Activated naive CD8-positive, alpha-beta T cell (primary cell): ENCODE results near the gene TCIRG1.
A peak's percentile ranks its signal among the peaks of the same experiment; 100 is the strongest.

Experiments
- H3K27ac Mint-ChIP-seq: one replicate; pipeline ENCODE4 v1.8.0; 2021; ENCODE audit warnings: mixed read lengths
- H3K27me3 Mint-ChIP-seq: one replicate; pipeline ENCODE4 v1.8.0; 2021; ENCODE audit warnings: mixed read lengths
- H3K36me3 Mint-ChIP-seq: one replicate; pipeline ENCODE4 v1.8.0; 2021; ENCODE audit warnings: mixed read lengths
- H3K4me1 Mint-ChIP-seq: one replicate; pipeline ENCODE4 v1.8.0; 2021; ENCODE audit warnings: low read depth, mixed read lengths
- H3K4me3 Mint-ChIP-seq: one replicate; pipeline ENCODE4 v1.8.0; 2021; ENCODE audit warnings: mild to moderate bottlenecking, mixed read lengths
- H3K9me3 Mint-ChIP-seq: one replicate; pipeline ENCODE4 v1.8.0; 2021; ENCODE audit warnings: low read depth, mixed read lengths

TCIRG1 gene

DNA sequence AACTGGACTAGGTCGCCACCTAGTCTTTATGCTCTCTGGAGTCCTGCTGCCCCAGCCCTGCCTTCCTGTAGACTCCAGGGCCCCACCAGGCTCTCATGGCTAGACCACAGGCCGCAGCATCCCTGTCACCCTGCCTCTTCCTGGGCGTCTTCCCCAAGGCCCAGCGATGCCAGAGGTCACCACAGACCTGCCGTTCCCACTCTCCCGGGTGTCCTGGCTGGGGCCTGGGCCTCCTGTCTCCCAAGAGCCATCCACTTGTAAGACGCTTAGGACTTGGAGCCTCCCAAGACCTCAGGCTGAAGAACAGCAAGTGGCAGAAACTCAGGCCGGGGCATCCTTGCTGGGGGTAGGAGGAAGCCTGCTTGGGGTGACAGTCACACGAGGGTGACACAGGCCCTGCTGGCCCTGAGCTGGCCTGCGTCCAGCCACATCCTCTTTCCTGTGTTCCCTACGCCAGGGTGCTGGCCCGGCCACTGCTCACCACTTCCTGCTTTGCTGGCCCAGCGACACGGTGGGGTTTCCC is 2.0 kb upstream of the TCIRG1 start:
- Mint-ChIP-seq H3K36me3 (no peaks in the 10 kb centered on the region), H3K27me3 (no peaks in the 10 kb centered on the region), H3K4me3 (no peak overlapping the region), H3K4me1 (peaks cover 23% of the 10 kb centered on the region), H3K27ac (peak overlapping the region; percentile 72), H3K9me3 (no peaks in the 10 kb centered on the region)

DNA sequence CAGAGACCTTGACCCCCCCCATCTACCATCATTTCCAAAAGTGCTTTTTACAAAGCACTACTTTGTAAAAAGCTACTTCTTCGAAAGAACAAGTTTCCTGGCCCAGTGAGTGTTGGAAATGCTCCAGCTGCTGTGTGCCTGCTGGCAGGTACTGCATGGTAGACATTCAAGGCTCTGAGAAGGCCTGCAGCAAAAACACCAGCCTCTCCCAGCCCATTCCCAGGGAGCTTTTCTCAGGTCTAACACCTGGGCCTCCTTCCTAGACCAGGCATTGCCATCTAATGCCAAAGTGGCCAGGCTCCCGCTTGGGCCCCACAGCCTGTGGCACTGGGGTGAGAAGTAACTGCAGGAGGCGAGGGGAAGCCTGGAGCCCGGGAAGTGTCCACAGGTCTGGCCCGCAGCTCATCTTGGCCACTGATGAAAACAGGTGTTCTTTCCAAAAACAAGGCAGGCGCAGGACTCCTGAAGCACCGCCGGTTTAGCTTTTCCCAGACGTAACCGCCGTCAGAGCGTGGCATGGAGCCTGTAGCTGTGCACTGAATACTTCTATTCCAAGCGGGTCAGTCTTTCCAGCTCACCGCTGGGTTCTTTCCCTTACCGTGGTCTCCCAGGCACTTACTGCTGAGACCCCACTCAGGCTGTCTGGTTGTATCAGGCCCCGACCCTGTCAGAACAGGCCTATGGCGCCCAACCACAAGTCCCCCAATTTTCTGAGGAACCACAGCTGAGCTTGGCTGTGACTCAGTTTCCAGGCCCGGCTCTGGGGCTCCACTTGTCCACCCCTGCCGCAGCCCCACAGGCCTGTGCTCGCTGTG is 1.2 kb upstream of the TCIRG1 start:
- Mint-ChIP-seq H3K27ac (peak overlapping the region; percentile 72), H3K9me3 (no peaks in the 10 kb centered on the region), H3K4me1 (peaks cover 20% of the 10 kb centered on the region), H3K4me3 (peak overlapping the region; percentile 51), H3K27me3 (no peaks in the 10 kb centered on the region), H3K36me3 (no peaks in the 10 kb centered on the region)

DNA sequence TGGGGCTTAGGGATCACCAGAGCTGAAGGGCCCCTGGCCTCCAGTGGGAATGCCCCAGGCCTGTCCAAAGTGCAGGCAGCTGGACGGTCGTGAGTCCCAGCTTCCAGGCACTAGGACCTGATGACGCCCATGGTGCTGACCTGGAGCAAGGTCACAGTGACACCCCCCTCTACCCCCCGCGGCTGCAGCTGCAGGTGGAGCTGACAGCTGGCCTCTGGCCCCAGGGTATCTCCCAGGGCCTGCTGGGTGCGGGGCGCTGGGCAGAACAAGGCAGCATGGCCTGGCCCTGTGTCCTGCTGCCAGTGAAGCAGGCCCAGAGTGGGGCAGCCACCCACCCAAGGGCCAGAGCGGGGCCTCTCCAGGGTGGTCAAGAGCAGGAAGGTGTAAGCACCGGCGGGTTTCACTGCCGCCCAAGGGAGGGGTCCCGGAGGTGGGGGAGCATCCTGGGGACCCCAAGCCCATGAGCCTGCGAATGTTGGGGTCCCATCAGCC is 553 bp upstream of the TCIRG1 start:
- Mint-ChIP-seq H3K4me1 (peaks cover 20% of the 10 kb centered on the region), H3K36me3 (no peaks in the 10 kb centered on the region), H3K4me3 (no peak overlapping the region), H3K27me3 (no peaks in the 10 kb centered on the region), H3K27ac (no peak overlapping the region), H3K9me3 (no peaks in the 10 kb centered on the region)

DNA sequence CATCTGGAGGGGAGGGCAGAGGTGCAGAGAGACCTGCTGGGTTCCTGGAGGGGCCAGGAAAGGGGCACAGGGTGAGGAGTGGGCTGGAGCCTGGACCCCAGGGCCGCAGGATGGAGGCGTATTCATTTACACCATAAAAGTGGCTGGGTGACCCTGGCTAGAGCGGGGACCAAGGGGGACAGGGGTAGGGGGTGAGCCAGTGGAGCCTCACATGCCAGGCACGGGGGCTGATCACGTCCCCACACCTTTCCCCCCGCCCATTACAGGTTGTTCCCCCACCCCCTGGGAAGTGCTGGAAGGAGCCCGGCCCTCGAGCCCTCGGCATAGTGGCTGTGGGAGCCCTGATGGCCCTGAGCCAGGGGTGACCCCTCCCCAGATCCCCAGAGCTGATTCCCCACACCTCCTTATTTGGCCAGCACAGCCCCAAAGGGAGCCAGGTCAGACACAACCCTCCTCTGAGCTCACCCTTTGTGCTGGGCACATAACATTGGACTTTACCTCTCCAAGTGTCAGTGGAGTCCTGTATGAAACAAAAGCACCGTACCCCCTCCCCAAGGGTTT is 781 bp downstream of the TCIRG1 start:
- Mint-ChIP-seq H3K27me3 (no peaks in the 10 kb centered on the region), H3K4me3 (peak overlapping the region; percentile 89), H3K36me3 (no peaks in the 10 kb centered on the region), H3K27ac (peak overlapping the region; percentile 86), H3K9me3 (no peaks in the 10 kb centered on the region), H3K4me1 (peaks cover 20% of the 10 kb centered on the region)

DNA sequence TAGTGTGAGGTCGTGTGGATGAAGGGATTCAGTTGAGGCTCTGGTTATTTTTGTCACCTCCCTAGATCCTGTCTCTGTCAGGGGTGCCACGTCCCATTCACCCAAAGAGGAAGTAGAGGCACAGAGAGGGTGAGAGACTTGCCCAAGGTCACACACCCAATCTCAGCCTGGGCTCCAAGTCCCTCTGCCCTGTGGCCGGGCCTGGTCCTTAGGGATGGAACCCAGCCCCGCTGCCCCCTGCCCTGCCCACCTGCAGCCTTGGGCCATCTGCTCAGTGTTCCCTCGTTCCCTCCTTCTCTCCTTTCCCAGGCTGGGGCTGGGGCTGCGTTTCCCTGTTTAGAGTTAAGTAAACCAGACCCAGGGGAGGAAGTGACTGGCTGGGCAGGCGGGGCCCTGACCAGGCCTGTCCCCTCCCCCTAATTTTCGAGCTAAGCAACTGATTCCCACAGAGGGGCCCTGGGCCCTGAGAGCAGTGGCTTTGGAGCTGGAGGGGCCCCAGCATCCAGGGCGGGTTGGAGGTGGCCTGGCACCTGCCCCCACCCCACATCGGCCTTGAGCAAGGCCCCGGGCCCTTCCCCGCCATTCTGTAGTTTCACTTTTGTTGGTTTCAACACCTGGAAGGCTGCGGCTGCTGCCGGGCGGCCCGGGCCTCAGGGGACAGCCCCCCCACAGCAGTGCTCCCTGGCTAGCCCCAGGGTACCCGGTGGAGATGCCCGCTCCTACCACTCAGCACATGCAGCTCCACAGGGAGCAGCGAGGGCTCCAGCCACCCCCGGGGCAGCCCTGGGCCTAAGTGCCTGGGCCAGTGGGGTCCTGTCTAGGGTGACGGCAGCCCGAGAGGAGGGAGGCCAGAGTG is 1.5 kb downstream of the TCIRG1 start:
- no peaks in the 10 kb centered on the region for H3K9me3 Mint-ChIP-seq
- H3K4me1 Mint-ChIP-seq, result peaks cover 20% of the 10 kb centered on the region
- peak overlapping the region; percentile 86 for H3K27ac Mint-ChIP-seq
- H3K36me3 Mint-ChIP-seq, result no peaks in the 10 kb centered on the region
- H3K27me3 Mint-ChIP-seq, result no peaks in the 10 kb centered on the region
- H3K4me3 Mint-ChIP-seq, result peak overlapping the region; percentile 89

DNA sequence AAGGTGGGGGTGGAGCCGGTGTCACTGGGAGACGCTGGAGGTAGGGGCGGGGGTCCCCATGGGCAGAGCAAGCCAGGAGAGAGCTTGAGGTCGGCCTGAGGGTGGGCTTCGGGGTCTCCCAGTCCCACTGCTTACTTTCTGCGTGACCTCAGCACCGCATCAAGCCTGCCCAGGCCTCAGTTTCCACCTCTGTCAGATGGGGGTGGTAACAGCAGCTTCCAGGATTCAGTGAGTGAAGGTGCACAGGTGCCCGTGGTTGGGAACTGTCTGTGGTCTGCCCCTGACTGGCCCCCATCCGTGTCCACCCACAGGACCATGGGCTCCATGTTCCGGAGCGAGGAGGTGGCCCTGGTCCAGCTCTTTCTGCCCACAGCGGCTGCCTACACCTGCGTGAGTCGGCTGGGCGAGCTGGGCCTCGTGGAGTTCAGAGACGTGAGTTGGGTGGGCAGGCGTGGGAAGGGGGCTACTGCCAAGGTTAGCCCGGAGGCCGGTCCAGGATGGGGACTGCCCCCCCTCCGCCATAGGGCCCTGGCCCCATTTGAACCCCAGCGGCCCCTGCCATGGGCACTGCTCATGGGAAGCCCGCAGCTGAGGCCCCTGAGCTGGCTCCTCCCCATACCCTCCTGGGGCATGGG is 2.2 kb downstream of the TCIRG1 start:
- Mint-ChIP-seq H3K27me3 (no peaks in the 10 kb centered on the region), H3K9me3 (no peaks in the 10 kb centered on the region), H3K36me3 (no peaks in the 10 kb centered on the region), H3K27ac (peak overlapping the region; percentile 86), H3K4me1 (peaks cover 20% of the 10 kb centered on the region), H3K4me3 (peak overlapping the region; percentile 89)

DNA sequence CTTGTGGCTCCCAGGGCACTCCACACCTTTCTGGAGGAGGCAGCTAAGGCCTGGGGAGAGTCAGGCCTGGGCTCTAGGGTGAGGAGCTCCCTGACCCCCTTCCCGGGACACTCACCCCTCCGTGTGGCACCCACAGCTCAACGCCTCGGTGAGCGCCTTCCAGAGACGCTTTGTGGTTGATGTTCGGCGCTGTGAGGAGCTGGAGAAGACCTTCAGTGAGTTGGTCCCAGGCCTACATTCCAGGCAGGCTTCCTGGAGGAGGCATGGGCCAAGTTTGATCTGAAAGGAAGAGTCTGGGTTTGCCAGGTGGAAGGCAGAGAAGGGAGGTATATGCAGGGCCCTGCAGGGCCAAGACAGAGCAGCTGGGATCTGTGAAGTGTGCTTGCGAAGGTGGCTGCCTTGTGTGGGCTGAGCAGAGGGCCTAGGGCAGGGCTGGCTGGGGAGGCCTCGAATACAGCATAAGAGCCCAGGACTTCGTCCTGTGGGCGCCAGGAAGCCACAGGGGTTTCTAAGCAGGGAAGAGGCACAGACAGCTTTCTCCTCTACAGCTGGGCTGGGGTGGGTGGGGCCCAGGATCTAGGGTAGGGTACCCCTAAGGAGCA is 2.9 kb downstream of the TCIRG1 start:
- Mint-ChIP-seq H3K27ac (peak overlapping the region; percentile 58), H3K4me1 (peaks cover 20% of the 10 kb centered on the region), H3K27me3 (no peaks in the 10 kb centered on the region), H3K9me3 (no peaks in the 10 kb centered on the region), H3K36me3 (no peaks in the 10 kb centered on the region), H3K4me3 (peak overlapping the region; percentile 63)

DNA sequence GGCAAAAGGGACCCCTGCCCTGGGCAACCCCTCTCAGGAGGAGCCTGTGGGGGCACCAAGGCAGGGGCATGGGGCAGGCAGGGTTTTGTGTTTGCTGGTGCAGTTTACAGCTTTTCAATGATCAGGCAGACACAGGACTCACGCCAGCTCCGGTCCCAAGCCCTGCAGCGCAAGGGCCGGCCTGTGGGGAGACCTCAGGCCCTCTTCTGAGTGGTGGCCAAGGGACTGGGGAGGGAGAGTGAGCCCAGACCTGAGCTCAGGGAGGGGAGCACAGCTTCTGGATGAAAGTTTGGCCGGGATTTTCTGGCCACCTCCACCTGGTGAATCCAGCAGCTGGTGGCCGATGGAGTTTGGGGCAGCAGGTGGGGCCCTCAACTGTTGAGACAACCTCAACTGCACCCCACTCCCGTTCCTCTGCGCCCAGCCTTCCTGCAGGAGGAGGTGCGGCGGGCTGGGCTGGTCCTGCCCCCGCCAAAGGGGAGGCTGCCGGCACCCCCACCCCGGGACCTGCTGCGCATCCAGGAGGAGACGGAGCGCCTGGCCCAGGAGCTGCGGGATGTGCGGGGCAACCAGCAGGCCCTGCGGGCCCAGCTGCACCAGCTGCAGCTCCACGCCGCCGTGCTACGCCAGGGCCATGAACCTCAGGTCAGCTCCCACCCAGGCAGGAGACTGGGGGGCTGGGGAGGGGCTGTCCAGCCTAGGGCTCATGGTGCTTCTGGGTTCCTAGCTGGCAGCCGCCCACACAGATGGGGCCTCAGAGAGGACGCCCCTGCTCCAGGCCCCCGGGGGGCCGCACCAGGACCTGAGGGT is 3.6 kb downstream of the TCIRG1 start:
- Mint-ChIP-seq H3K4me1 (peaks cover 15% of the 10 kb centered on the region), H3K27ac (no peak overlapping the region)

DNA sequence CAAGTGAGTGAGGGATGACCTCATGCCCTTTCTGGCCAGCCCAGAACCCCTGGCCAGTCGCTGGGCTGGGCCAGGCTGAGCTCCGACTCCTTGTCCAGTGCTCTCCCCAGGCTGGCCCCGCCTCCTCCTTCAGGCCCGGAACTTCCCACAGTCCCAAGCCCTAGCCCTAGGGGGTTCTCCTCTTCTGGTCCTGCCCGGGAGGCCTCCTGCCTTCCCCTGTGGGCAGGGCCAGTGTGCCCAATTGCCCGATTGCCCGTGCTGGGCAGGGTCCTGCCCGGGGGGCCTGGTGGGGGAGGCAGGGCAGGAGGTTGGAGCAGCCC is 4.2 kb downstream of the TCIRG1 start:
- Mint-ChIP-seq H3K4me1 (peaks cover 13% of the 10 kb centered on the region), H3K27me3 (no peaks in the 10 kb centered on the region), H3K4me3 (no peak overlapping the region), H3K27ac (no peak overlapping the region), H3K36me3 (no peaks in the 10 kb centered on the region), H3K9me3 (no peaks in the 10 kb centered on the region)

More for the DNA sequence above, 3.6 kb downstream of the TCIRG1 start:
- Mint-ChIP-seq H3K27me3 (no peaks in the 10 kb centered on the region), H3K4me3 (no peak overlapping the region), H3K36me3 (no peaks in the 10 kb centered on the region), H3K9me3 (no peaks in the 10 kb centered on the region)

DNA sequence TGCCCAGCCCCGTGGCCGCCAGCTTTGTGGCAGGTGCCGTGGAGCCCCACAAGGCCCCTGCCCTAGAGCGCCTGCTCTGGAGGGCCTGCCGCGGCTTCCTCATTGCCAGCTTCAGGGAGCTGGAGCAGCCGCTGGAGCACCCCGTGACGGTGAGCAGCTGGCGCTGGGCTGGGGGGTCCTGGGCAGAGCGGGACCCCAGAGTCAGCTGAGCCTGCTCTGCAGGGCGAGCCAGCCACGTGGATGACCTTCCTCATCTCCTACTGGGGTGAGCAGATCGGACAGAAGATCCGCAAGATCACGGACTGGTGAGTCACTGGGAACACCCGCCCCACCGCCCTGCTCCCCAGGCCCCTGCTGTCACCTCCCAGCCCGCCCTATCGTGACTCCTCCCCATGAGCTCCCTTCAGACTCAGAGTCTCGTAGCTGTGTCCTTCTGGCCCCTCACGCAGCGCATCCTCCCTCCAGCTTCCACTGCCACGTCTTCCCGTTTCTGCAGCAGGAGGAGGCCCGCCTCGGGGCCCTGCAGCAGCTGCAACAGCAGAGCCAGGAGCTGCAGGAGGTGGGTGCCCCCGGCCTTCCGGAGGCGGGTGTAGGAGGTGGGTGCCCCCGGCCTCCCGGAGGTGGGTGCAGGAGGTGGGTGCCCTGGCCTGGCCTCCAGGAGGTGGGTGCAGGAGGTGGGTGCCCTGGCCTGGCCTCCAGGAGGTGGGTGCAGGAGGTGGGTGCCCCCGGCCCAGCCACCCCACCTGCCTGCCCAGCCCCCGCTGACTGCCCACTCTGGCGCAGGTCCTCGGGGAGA is 4.7 kb downstream of the TCIRG1 start:
- Mint-ChIP-seq H3K27ac (no peak overlapping the region), H3K9me3 (no peaks in the 10 kb centered on the region), H3K4me1 (peaks cover 13% of the 10 kb centered on the region), H3K27me3 (no peaks in the 10 kb centered on the region), H3K36me3 (no peaks in the 10 kb centered on the region), H3K4me3 (no peak overlapping the region)

DNA sequence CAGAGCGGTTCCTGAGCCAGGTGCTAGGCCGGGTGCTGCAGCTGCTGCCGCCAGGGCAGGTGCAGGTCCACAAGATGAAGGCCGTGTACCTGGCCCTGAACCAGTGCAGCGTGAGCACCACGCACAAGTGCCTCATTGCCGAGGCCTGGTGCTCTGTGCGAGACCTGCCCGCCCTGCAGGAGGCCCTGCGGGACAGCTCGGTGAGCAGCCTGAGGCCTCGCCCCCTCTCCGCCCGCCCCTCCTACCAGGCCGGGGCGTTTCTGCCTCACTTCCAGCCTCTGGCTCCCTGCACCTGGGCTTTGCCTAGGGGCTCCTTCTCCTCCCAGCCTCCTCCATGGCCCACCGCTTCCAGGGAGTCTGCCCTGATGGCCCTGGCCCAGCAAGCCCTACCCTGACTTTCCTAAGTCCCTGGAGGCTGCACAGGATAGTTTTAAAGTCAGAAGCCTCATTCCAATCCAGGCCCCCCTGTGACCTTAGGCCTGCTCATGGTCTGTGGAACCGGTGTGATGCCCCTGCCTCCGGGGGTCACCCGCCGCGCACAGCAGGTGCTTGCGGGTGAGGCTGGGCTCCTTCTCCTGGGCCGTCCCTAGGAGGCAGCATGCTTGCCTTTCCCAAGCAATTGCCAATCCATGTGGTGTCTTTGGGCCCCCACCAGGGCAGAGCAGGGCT is 5.5 kb downstream of the TCIRG1 start:
- H3K27me3 Mint-ChIP-seq, result no peaks in the 10 kb centered on the region
- H3K4me3 Mint-ChIP-seq, result no peak overlapping the region
- no peaks in the 10 kb centered on the region for H3K36me3 Mint-ChIP-seq
- H3K4me1 Mint-ChIP-seq, result peaks cover 13% of the 10 kb centered on the region
- no peaks in the 10 kb centered on the region for H3K9me3 Mint-ChIP-seq
- no peak overlapping the region for H3K27ac Mint-ChIP-seq

DNA sequence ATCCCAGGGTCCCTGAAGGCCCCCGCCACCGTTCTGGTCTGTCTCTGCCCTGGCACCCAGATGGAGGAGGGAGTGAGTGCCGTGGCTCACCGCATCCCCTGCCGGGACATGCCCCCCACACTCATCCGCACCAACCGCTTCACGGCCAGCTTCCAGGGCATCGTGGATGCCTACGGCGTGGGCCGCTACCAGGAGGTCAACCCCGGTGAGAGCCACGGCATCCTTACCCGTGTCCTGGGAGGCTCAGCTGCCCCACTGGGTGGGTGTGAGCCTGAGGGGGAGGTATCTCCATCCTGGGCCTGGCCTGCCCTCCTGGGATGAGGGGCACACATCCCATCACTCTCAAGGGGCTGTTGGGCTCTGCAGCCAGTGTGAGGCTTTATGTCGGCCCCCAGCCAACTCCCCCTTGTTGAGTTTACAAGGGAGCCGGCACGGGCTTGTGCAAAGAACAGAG is 6.1 kb downstream of the TCIRG1 start:
- no peaks in the 10 kb centered on the region for H3K9me3 Mint-ChIP-seq
- H3K36me3 Mint-ChIP-seq, result no peaks in the 10 kb centered on the region
- peaks cover 10% of the 10 kb centered on the region for H3K4me1 Mint-ChIP-seq
- H3K27me3 Mint-ChIP-seq, result no peaks in the 10 kb centered on the region
- H3K27ac Mint-ChIP-seq, result no peak overlapping the region
- no peak overlapping the region for H3K4me3 Mint-ChIP-seq
